ENCODE results near the gene SLC9A7. TPM values are rescaled to one million over a fixed set of nuclear protein-coding genes. Genes with fewer than 3 reads are reported as not detected.
A peak's percentile ranks its signal among the peaks of the same experiment; 100 is the strongest.

SLC9A7 gene
- total RNA-seq, 1 donor from 2014 or later: 5.0 TPM

DNA sequence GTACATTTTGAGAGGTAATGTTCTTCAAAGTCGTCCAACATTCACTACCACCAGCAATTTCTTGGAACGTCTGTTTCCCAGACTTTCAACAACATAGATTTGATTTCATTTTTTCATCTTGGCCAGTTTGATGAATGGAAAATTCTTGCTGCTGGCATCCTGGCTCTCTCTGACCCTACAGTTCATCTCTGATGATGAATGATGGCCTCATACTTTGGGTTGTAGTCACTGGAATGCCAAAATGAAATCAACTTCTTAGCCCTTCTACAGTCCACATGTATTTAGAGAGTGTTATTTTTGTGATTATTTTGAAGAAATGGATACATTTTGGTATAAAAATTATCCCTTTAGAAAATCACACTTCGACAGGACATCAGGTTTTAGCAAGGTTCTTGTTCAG lies 176.6 kb downstream of the SLC9A7 start:
- H3K27me3 Mint-ChIP-seq (ENCODE audit: unreplicated experiment): no peaks in the 10 kb centered on the region
- no peak overlapping the region for H3K27ac Mint-ChIP-seq (ENCODE audit: unreplicated experiment)
- no peak overlapping the region for H3K4me3 Mint-ChIP-seq (ENCODE audit: unreplicated experiment)

DNA sequence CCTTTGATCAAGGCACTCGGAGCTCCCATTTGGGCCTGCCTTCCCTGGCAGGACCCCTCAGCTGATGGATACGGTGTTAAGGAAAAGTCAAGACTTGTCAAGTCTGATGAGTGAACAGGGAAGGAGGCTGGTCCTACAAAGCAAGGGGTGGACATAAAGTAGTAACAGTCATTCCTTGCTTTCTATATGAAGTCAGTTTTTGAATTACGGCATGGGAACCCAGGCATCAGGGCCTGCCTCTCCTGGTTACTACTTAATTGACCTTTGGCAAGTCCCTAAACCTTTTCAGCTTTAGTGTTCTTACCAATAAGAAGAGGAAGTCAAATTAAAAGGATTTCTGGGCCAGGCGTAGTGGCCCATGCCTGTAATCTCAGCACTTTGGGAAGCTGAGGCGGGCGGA lies 178.3 kb downstream of the SLC9A7 start:
- no peak for DNase-seq
- TF ChIP-seq, protein P1, sequence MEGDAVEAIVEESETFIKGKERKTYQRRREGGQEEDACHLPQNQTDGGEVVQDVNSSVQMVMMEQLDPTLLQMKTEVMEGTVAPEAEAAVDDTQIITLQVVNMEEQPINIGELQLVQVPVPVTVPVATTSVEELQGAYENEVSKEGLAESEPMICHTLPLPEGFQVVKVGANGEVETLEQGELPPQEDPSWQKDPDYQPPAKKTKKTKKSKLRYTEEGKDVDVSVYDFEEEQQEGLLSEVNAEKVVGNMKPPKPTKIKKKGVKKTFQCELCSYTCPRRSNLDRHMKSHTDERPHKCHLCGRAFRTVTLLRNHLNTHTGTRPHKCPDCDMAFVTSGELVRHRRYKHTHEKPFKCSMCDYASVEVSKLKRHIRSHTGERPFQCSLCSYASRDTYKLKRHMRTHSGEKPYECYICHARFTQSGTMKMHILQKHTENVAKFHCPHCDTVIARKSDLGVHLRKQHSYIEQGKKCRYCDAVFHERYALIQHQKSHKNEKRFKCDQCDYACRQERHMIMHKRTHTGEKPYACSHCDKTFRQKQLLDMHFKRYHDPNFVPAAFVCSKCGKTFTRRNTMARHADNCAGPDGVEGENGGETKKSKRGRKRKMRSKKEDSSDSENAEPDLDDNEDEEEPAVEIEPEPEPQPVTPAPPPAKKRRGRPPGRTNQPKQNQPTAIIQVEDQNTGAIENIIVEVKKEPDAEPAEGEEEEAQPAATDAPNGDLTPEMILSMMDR (IDR thresholded peaks at IDR 0.05; ENCODE audit: partially characterized antibody, unreplicated experiment): no peak
- H3K36me3 Mint-ChIP-seq (ENCODE audit: unreplicated experiment): no peaks in the 10 kb centered on the region
- no peaks in the 10 kb centered on the region for H3K27me3 Mint-ChIP-seq (ENCODE audit: unreplicated experiment)
- no peak overlapping the region for H3K27ac Mint-ChIP-seq (ENCODE audit: unreplicated experiment)
- peaks cover 5% of the 10 kb centered on the region for H3K9me3 Mint-ChIP-seq (ENCODE audit: unreplicated experiment)
- H3K4me3 Mint-ChIP-seq (ENCODE audit: unreplicated experiment): no peak overlapping the region
- no peaks in the 10 kb centered on the region for H3K4me1 Mint-ChIP-seq (ENCODE audit: low read depth, unreplicated experiment)

More for the DNA sequence above, 176.6 kb downstream of the SLC9A7 start:
- H3K36me3 Mint-ChIP-seq (ENCODE audit: unreplicated experiment): no peaks in the 10 kb centered on the region
- no peak for DNase-seq
- no peaks in the 10 kb centered on the region for H3K4me1 Mint-ChIP-seq (ENCODE audit: low read depth, unreplicated experiment)
- TF ChIP-seq, protein P1 (IDR thresholded peaks at IDR 0.05; ENCODE audit: partially characterized antibody, unreplicated experiment): no peak
- H3K9me3 Mint-ChIP-seq (ENCODE audit: unreplicated experiment): no peaks in the 10 kb centered on the region

DNA sequence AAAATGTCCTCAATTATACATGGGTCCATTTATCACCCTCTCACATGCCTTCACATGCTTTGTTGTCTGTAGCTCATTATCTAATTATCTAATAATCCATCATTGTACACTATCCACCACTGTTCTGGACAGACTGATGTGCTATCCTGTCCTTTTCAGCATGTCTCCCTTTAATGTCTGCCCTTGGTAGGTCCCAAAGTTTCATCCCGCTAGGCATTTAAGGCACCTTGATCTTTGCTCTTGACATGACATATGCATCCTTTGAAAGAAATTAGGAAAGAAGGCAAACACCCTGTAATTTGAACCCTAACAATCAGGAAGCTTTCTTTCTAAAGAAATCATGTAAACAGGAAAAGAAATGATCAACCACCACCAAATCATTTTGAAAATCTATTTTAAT lies 179.7 kb downstream of the SLC9A7 start:
- Mint-ChIP-seq H3K4me3 (ENCODE audit: unreplicated experiment) (no peak overlapping the region), H3K9me3 (ENCODE audit: unreplicated experiment) (peaks cover 8% of the 10 kb centered on the region), H3K27me3 (ENCODE audit: unreplicated experiment) (no peaks in the 10 kb centered on the region), H3K4me1 (ENCODE audit: low read depth, unreplicated experiment) (no peaks in the 10 kb centered on the region), H3K36me3 (ENCODE audit: unreplicated experiment) (no peaks in the 10 kb centered on the region), H3K27ac (ENCODE audit: unreplicated experiment) (peak overlapping the region; percentile 38)
- TF ChIP-seq, protein P1 (IDR thresholded peaks at IDR 0.05; ENCODE audit: partially characterized antibody, unreplicated experiment): no peak
- DNase-seq: no peak

DNA sequence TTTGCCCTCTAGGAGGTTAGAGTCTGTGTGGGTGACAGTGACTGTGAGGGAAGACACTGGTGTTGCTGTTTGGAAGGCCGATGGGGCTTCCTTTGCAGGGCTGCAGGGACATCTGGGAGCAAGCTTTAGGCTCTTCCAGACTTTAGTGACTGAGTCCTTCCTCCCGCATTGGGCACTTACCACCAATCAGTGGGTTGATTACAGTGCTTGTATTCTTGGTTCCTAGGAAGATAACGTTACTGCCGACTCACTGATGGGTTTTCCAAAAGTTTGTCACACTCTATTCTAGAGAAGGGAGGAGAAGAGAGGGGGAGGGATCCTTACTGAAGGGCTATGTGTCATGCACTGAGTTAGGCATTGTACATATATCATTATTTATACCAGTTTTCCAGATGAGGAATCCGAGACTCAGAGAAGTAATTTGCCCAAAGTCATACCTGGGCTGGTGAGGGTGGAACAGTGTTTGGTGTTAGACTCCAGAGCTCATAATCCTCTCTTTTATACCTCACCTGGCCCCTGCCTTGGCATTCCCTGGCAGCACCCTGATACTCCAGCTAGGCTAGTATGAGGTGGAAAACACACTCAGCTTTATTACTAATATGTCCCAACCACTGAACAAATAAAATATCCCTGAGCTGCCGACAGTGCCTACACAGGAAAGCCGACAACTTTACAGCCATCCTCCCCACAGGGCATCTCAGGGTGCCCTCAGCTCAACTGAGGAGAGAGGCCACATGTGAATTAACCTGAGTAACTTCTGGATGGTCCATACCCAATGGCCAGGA lies 181.5 kb downstream of the SLC9A7 start:
- Mint-ChIP-seq H3K9me3 (ENCODE audit: unreplicated experiment) (peaks cover 8% of the 10 kb centered on the region), H3K27ac (ENCODE audit: unreplicated experiment) (no peak overlapping the region), H3K36me3 (ENCODE audit: unreplicated experiment) (no peaks in the 10 kb centered on the region), H3K4me1 (ENCODE audit: low read depth, unreplicated experiment) (no peaks in the 10 kb centered on the region), H3K4me3 (ENCODE audit: unreplicated experiment) (no peak overlapping the region), H3K27me3 (ENCODE audit: unreplicated experiment) (no peaks in the 10 kb centered on the region)
- TF ChIP-seq, protein P1 (IDR thresholded peaks at IDR 0.05; ENCODE audit: partially characterized antibody, unreplicated experiment): no peak
- no peak for DNase-seq

DNA sequence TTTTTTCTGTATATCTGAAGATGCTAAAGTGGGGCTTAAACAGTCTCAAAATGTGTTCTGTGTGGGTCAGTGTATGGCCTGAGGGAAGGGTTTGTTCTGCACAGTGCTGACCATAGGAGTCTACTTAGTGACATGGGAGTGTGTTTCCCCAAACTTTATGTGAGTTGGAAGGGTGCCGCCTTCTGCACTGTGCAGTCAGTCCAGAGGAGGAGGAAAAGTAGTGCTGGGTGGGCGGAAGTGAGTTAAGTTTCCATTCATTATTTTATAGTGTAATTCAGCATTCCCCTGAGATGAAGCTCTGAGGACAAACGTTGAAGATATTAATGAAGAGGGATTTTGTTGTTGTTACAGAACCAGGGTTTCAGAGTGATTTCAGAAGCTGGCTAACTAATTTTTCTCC lies 182.5 kb downstream of the SLC9A7 start:
- H3K27me3 Mint-ChIP-seq (ENCODE audit: unreplicated experiment): peaks cover 1% of the 10 kb centered on the region
- peaks cover 8% of the 10 kb centered on the region for H3K9me3 Mint-ChIP-seq (ENCODE audit: unreplicated experiment)
- no peak for DNase-seq
- H3K36me3 Mint-ChIP-seq (ENCODE audit: unreplicated experiment): no peaks in the 10 kb centered on the region
- H3K4me3 Mint-ChIP-seq (ENCODE audit: unreplicated experiment): peak overlapping the region; percentile 31
- no peak overlapping the region for H3K27ac Mint-ChIP-seq (ENCODE audit: unreplicated experiment)
- H3K4me1 Mint-ChIP-seq (ENCODE audit: low read depth, unreplicated experiment): no peaks in the 10 kb centered on the region
- TF ChIP-seq, protein P1 (IDR thresholded peaks at IDR 0.05; ENCODE audit: partially characterized antibody, unreplicated experiment): no peak
